ENCODE results near the gene BPIFB4.

GRCh38 chr20:33038243-33038642, 41.2 kb upstream of the BPIFB4 start:
- no peak for TF ChIP-seq RAD21 (IDR thresholded peaks at IDR 0.05; ENCODE audit: low read length)
- TF ChIP-seq, protein P1, sequence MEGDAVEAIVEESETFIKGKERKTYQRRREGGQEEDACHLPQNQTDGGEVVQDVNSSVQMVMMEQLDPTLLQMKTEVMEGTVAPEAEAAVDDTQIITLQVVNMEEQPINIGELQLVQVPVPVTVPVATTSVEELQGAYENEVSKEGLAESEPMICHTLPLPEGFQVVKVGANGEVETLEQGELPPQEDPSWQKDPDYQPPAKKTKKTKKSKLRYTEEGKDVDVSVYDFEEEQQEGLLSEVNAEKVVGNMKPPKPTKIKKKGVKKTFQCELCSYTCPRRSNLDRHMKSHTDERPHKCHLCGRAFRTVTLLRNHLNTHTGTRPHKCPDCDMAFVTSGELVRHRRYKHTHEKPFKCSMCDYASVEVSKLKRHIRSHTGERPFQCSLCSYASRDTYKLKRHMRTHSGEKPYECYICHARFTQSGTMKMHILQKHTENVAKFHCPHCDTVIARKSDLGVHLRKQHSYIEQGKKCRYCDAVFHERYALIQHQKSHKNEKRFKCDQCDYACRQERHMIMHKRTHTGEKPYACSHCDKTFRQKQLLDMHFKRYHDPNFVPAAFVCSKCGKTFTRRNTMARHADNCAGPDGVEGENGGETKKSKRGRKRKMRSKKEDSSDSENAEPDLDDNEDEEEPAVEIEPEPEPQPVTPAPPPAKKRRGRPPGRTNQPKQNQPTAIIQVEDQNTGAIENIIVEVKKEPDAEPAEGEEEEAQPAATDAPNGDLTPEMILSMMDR (conservative IDR thresholded peaks at IDR 0.05; ENCODE audit: low read depth, low read length), result no peak
- no peak for TF ChIP-seq MAFK (IDR thresholded peaks at IDR 0.05; ENCODE audit: low read depth, low read length)

All from IMR-90 (cell line).